Upper lobe of left lung (tissue), 4 donors: ENCODE data around the gene IPPK.

Experiments used
- EP300 ChIP-seq, 4 donors: sonication (generic); formaldehyde crosslinking; IDR thresholded peaks; one replicate each; pipeline ENCODE4 v1.5.1; 2017; ENCODE audit warnings: antibody characterized with exemption in 4 of 4, control low read depth in 2 of 4
- POLR2A ChIP-seq, 4 donors: fragments of 450-650 bp; IDR thresholded peaks; one replicate each; pipeline ENCODE4 v1.5.1; 2016 to 2017; ENCODE audit warnings: antibody characterized with exemption in 4 of 4, mild to moderate bottlenecking in 2 of 4
- POLR2AphosphoS5 ChIP-seq, 2 donors: sonication (generic); formaldehyde crosslinking; IDR thresholded peaks; one replicate each; pipeline ENCODE4 v1.5.1; 2017; ENCODE audit warnings: antibody characterized with exemption in 2 of 2
- TF ChIP-seq, protein P1 (sequence below), 6 experiments: fragments of 450-650 bp in 4 of 6; fragments of 200-600 bp in 2 of 6; sonication (generic) in 2 of 6; IDR thresholded peaks; one replicate each; pipeline ENCODE4 v1.5.1; 2016 to 2019; ENCODE audit warnings: antibody characterized with exemption in 6 of 6

DNA sequence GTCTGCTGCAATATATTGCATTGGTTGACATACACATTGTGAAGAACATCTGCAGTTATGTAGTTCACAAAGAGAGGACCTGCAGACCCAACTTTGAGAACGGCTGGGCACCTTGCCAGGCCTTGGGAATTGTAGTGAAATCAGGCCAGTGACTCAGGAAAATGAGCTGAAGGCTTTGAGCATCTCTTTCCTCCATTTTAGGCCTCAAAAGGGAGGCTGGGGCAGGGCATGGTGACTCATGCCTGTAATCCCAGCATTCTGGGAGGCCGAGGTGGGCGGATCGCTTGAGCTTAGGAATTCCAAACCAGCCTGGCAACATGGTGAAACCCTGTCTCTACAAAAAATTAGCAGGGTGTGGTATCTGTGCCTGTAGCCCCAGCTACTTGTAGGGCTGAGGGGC lies 1.4 kb upstream of the IPPK start:
- TF ChIP-seq, protein P1, sequence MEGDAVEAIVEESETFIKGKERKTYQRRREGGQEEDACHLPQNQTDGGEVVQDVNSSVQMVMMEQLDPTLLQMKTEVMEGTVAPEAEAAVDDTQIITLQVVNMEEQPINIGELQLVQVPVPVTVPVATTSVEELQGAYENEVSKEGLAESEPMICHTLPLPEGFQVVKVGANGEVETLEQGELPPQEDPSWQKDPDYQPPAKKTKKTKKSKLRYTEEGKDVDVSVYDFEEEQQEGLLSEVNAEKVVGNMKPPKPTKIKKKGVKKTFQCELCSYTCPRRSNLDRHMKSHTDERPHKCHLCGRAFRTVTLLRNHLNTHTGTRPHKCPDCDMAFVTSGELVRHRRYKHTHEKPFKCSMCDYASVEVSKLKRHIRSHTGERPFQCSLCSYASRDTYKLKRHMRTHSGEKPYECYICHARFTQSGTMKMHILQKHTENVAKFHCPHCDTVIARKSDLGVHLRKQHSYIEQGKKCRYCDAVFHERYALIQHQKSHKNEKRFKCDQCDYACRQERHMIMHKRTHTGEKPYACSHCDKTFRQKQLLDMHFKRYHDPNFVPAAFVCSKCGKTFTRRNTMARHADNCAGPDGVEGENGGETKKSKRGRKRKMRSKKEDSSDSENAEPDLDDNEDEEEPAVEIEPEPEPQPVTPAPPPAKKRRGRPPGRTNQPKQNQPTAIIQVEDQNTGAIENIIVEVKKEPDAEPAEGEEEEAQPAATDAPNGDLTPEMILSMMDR (IDR thresholded peaks at IDR 0.05): no peak
- TF ChIP-seq POLR2A (IDR thresholded peaks at IDR 0.05): no peak
- TF ChIP-seq EP300 (IDR thresholded peaks at IDR 0.05): no peak
- TF ChIP-seq POLR2AphosphoS5 (IDR thresholded peaks at IDR 0.05): no peak
